Breast epithelium (tissue), 4 donors: ENCODE data around the gene YTHDF1. TPM values are rescaled to one million over a fixed set of nuclear protein-coding genes. Genes with fewer than 3 reads are reported as not detected.
"Not testable (repeated sequence)": the region's sequence is repeated elsewhere in the genome, so short reads cannot be mapped to it uniquely, and the experiment has no call there.

Experiments
- DNase-seq, 2 donors: peaks; one replicate each; pipeline ENCODE4 v3.0.0-alpha.2; 2019; ENCODE audit warnings: low spot score in 2 of 2
- H3K27ac ChIP-seq, 2 donors: fragments of 200-600 bp; sonication (generic) in 1 of 2; one replicate each; pipeline ENCODE4 v1.5.1; 2016 to 2019; ENCODE audit warnings: mild to moderate bottlenecking in 1 of 2
- H3K27me3 ChIP-seq, 2 donors: fragments of 200-600 bp; sonication (generic) in 1 of 2; one replicate each; pipeline versions ENCODE4 v1.5.1 to v1.6.0; 2017 to 2019; ENCODE audit warnings: control low read depth in 1 of 2, mild to moderate bottlenecking in 1 of 2
- H3K36me3 ChIP-seq: fragments of 200-600 bp; one replicate; pipeline ENCODE4 v1.5.1; 2019
- H3K4me1 ChIP-seq, 2 donors: fragments of 200-600 bp; sonication (generic); one replicate each; pipeline ENCODE4 v1.5.1; 2016 to 2019; ENCODE audit warnings: control low read depth in 1 of 2
- H3K4me3 ChIP-seq, 3 donors: fragments of 200-600 bp; sonication (generic); 1 replicate in 2 of 3; 2 replicates in 1 of 3; pipeline ENCODE4 v1.5.1; 2016 to 2019; ENCODE audit warnings: mild to moderate bottlenecking in 3 of 3, moderate library complexity in 2 of 3
- H3K9me3 ChIP-seq, 2 donors: fragments of 200-600 bp; sonication (generic) in 1 of 2; one replicate each; pipeline ENCODE4 v1.5.1; 2016 to 2019; ENCODE audit warnings: control low read depth in 1 of 2
- POLR2A ChIP-seq: fragments of 450-650 bp; IDR thresholded peaks from one replicate; pipeline ENCODE4 v1.6.1; 2016; ENCODE audit warnings: antibody characterized with exemption, mild to moderate bottlenecking, moderate library complexity
- POLR2AphosphoS5 ChIP-seq, 3 donors: sonication (generic); formaldehyde crosslinking; IDR thresholded peaks; one replicate each; pipeline ENCODE4 v1.6.1; 2017; ENCODE audit warnings: antibody characterized with exemption in 3 of 3
- intact Hi-C: fragments of 100-400 bp; cut with DNase I; formaldehyde crosslinking; loops from one replicate; pipeline ENCODE4 v1.15.1; 2023; ENCODE audit warnings: low total_unique reads
- total RNA-seq, 3 donors: library from RNA; depleted of rRNA; stranded (reverse); fragments of >200 nt; gene quantifications; one replicate each; pipeline ENCODE4 v1.1.0, GENCODE V29; 2016
- TF ChIP-seq, protein P1 (sequence below), 3 donors: fragments of 450-650 bp; IDR thresholded peaks; one replicate each; pipeline ENCODE4 v1.5.1; 2016 to 2017; ENCODE audit warnings: antibody characterized with exemption in 3 of 3, mild to moderate bottlenecking in 3 of 3, moderate library complexity in 3 of 3

Gene YTHDF1
- total RNA-seq, 3 donors from 2014 or later, result 23.0 to 32.8 (median 28.2) TPM

DNA sequence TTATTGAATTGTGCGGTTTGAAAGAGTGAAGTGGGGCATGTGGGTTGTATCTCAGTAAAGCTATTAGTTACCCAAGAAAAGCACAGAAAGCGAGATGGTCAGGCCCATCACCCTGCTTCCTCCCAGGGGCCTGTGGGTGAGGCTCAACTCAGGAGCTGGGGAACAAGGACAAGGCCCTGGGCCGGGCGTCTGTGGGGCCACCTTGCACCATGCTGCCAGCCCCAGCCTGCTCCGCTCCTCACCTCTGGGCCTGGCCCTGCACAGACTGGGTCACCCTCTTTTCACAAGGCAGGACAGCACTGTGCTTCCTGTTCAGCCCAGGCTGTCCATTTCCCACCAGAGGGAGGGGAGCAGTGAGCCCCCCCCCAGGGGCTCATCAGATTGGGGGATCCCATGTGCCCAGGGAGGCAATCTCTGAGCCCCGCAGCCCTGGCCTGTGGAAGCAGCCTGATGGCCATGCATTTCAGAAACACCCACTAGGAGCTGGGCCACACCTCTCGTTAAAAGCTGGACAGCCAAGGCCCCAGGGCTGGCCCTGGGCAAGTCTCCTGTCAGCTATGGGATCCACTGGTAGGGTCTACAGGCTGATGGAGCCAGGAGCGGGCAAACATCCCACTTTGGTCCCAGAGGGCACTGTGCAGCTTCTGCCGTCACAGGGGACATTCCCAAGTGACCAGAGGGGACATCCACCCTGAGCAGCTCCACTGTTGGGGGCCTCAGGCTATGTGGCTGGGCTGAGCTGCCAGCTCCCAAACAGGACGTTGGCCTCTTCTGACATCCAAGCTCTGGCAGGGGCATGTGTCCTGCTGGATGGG is 55.9 kb downstream of the YTHDF1 start:
- Histone ChIP-seq H3K27me3 (peaks cover 0 to 77% of the 10 kb centered on the region in 2 donors), H3K27ac (no peak overlapping the region), H3K9me3 (no peaks in the 10 kb centered on the region), H3K4me1 (no peaks in the 10 kb centered on the region), H3K4me3 (no peak overlapping the region), H3K36me3 (no peaks in the 10 kb centered on the region)
- TF ChIP-seq, protein P1, sequence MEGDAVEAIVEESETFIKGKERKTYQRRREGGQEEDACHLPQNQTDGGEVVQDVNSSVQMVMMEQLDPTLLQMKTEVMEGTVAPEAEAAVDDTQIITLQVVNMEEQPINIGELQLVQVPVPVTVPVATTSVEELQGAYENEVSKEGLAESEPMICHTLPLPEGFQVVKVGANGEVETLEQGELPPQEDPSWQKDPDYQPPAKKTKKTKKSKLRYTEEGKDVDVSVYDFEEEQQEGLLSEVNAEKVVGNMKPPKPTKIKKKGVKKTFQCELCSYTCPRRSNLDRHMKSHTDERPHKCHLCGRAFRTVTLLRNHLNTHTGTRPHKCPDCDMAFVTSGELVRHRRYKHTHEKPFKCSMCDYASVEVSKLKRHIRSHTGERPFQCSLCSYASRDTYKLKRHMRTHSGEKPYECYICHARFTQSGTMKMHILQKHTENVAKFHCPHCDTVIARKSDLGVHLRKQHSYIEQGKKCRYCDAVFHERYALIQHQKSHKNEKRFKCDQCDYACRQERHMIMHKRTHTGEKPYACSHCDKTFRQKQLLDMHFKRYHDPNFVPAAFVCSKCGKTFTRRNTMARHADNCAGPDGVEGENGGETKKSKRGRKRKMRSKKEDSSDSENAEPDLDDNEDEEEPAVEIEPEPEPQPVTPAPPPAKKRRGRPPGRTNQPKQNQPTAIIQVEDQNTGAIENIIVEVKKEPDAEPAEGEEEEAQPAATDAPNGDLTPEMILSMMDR (IDR thresholded peaks at IDR 0.05), result no peak
- TF ChIP-seq POLR2A (no peak), POLR2AphosphoS5 (IDR thresholded peaks at IDR 0.05) (no peak)
- intact Hi-C loops, result no loop called here
- DNase-seq, result no peak

DNA sequence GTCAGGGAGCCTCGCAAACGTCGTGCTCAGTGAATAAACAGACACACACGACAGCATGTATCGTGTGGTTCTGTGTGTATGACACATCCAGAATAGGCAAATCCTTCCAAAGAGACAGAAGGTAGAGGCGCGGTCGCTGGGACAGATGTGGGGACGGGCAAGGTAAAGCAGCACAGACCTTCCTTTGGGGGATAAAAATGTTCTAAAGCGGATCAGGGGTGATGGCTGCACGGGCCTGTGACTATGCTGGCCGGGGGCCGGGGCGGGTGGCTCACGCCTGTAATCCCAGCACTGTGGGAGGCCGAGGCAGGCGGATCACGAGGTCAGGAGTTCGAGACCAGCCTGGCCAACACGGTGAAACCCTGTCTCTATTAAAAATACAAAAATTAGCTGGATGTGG is 56.7 kb downstream of the YTHDF1 start:
- H3K36me3 ChIP-seq, H3K4me3 ChIP-seq, intact Hi-C loops, H3K4me1 ChIP-seq, H3K9me3 ChIP-seq, DNase-seq, H3K27ac ChIP-seq: not testable (repeated sequence)
- H3K27me3 ChIP-seq, result peaks cover 0 to 80% of the 10 kb centered on the region in 2 donors

DNA sequence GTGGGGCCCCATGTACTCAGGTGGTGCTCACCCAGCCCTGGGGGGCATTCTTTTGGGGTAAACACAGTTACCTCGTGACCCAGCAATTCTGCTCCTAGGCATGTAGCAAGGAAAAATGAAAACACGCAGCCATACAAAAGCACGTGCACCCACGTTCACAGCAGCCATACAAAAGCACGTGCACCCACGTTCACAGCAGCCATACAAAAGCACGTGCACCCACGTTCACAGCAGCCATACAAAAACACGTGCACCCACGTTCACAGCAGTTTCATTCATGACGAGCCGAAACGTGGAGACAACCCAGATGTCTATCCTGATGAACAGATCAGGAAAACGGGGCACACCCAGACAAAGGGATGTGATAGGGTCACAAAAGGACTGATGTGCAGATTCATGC is 57.1 kb downstream of the YTHDF1 start:
- H3K9me3 ChIP-seq, result no peaks in the 10 kb centered on the region
- no peaks in the 10 kb centered on the region for H3K4me1 ChIP-seq
- DNase-seq, result no peak
- H3K27ac ChIP-seq, result no peak overlapping the region
- TF ChIP-seq POLR2AphosphoS5 (IDR thresholded peaks at IDR 0.05) (no peak), POLR2A (no peak)
- TF ChIP-seq, protein P1 (IDR thresholded peaks at IDR 0.05), result no peak
- H3K4me3 ChIP-seq, result no peak overlapping the region
- H3K27me3 ChIP-seq, result peaks cover 0 to 80% of the 10 kb centered on the region in 2 donors
- no peaks in the 10 kb centered on the region for H3K36me3 ChIP-seq
- intact Hi-C loops, result no loop called here

DNA sequence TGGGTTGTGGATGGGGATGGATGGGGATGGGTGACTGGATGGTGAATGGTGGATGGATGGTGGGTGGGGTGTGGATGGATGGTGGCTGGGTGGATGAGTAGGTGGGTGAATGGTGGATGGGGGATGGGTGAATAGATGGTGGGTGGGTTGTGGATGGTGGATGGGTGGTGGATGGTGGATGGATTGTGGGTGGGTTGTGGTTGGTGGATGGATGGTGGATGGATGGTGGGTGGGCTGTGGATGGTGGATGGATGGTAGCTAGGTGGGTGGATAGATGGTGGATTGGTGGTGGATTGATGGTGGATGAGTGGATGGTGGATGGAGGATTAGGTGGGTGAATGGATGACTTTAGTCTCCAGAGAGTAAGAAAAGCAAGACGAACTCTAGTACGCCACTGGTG is 57.6 kb downstream of the YTHDF1 start:
- H3K9me3 ChIP-seq, result no peaks in the 10 kb centered on the region
- H3K4me1 ChIP-seq, result no peaks in the 10 kb centered on the region
- H3K36me3 ChIP-seq, result no peaks in the 10 kb centered on the region
- peaks cover 0 to 80% of the 10 kb centered on the region in 2 donors for H3K27me3 ChIP-seq
- H3K4me3 ChIP-seq, result no peak overlapping the region
- intact Hi-C loops, result no loop called here
- no peak for DNase-seq
- no peak for TF ChIP-seq POLR2AphosphoS5 (IDR thresholded peaks at IDR 0.05)
- no peak overlapping the region for H3K27ac ChIP-seq

DNA sequence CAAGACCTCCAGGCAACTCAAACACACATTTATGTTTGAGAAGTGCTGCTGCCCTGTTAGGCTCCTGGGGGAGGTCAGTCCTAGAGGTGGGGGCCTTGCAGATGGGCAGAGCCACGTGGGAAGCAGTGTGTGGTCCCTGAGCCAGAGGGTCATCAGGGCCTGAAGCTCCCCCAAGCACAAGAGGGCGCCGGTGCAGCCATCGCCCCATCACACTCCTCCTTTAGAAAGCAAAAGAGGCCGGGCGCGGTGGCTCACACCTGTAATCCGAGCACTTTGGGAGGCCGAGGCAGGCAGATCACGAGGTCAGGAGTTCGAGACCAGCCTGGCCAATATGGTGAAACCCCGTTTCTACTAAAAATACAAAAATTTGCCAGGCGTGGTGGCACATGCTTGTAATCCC is 58.5 kb downstream of the YTHDF1 start:
- H3K4me1 ChIP-seq, DNase-seq, intact Hi-C loops, H3K4me3 ChIP-seq, H3K9me3 ChIP-seq, H3K27ac ChIP-seq, H3K36me3 ChIP-seq: not testable (repeated sequence)
- H3K27me3 ChIP-seq, result peaks cover 0 to 80% of the 10 kb centered on the region in 2 donors

DNA sequence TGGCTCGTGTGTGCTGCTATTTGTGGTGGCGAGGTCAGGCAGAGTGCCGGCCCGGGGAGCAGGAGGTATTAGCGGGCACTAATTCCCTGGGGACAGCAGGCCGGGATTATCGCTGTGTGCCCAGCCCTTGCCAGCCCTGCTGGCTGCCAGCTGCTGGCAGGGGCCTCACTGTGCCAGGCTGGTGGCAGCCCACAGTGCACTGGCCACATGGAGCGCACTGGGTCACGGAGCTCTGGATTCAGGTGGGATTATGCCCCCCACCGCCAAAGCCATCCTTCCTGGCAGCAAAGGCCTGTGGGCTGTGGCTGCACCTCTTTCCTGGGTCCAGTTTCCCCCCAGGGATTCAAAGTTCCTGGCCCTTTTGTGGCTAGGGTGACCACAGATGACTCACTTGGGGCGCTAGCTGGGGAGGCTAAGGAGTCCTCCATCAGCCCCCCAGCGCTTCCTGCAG is 59.7 kb downstream of the YTHDF1 start:
- Histone ChIP-seq H3K36me3 (no peaks in the 10 kb centered on the region), H3K9me3 (no peaks in the 10 kb centered on the region), H3K27ac (no peak overlapping the region), H3K4me3 (no peak overlapping the region), H3K27me3 (peaks cover 0 to 80% of the 10 kb centered on the region in 2 donors), H3K4me1 (no peaks in the 10 kb centered on the region)
- no peak for DNase-seq
- intact Hi-C loops, result no loop called here
- TF ChIP-seq POLR2AphosphoS5 (IDR thresholded peaks at IDR 0.05) (no peak), POLR2A (no peak)
- TF ChIP-seq, protein P1 (IDR thresholded peaks at IDR 0.05), result no peak
